Left hindlimb (tissue), 1 donor: ENCODE data around the gene TIMP2.

Experiments
- DNase-seq: peaks from one replicate; pipeline ENCODE4 v3.0.0-alpha.2; 2018

TIMP2 gene

DNA sequence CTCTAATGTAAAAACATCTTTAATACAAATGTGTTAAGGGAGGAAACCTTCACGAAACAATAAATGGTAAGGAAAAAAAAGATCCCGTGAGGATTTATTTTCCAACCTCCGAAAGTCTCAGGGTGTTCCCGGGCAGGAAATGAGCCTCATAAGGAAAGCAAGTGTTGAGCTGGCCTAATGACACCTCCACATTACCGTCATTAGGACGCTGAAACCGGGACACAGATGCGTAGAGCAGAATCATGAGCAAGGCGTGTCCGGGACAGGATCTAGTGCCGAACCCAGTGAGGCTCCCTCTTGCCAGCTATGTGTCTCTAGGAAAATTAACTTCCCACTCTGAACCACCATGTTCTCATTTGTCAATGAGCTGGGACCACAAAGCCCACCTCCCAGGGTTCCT is 120.4 kb downstream of the TIMP2 start:
- no peak for DNase-seq

- no peak for DNase-seq
These were observed 121.9 kb downstream of the TIMP2 start for GRCh38 chr17:78803186-78803845.
